Naive B cell (primary cell): ENCODE data around the gene NPRL2. TPM values are rescaled to one million over a fixed set of nuclear protein-coding genes. Genes with fewer than 3 reads are reported as not detected.

Experiments used
- ATAC-seq, 2 donors: fragments of 150-1000 bp; cut with Tn5 transposase; 2 replicates each; pipeline ENCODE4 v1.10.0; 2021; ENCODE audit warnings: low read depth in 2 of 2, mild to moderate bottlenecking in 2 of 2, moderate library complexity in 2 of 2
- DNase-seq: peaks from one replicate; pipeline ENCODE4 v3.0.0; 2022
- H3K27ac Mint-ChIP-seq, 6 donors: one replicate each; pipeline ENCODE4 v1.8.0; 2020 to 2022; ENCODE audit warnings: mild to moderate bottlenecking in 6 of 6, mixed read lengths in 6 of 6, moderate library complexity in 5 of 6, inconsistent platforms in 2 of 6
- H3K27me3 Mint-ChIP-seq, 3 donors: one replicate each; pipeline ENCODE4 v1.8.0; 2021 to 2022; ENCODE audit warnings: mixed read lengths in 3 of 3, mild to moderate bottlenecking in 1 of 3
- H3K36me3 Mint-ChIP-seq, 2 donors: one replicate each; pipeline ENCODE4 v1.8.0; 2020 to 2022; ENCODE audit warnings: mixed read lengths in 2 of 2, inconsistent platforms in 1 of 2, mild to moderate bottlenecking in 1 of 2
- H3K4me1 Mint-ChIP-seq, 3 donors: one replicate each; pipeline ENCODE4 v1.8.0; 2020 to 2022; ENCODE audit warnings: mixed read lengths in 3 of 3, inconsistent platforms in 1 of 3, mild to moderate bottlenecking in 1 of 3, moderate library complexity in 1 of 3
- H3K4me3 Mint-ChIP-seq, 8 donors: one replicate each; pipeline ENCODE4 v1.8.0; 2020 to 2022; ENCODE audit warnings: mild to moderate bottlenecking in 8 of 8, mixed read lengths in 8 of 8, moderate library complexity in 8 of 8, inconsistent platforms in 2 of 8
- H3K9me3 Mint-ChIP-seq, 7 donors: one replicate each; pipeline ENCODE4 v1.8.0; 2020 to 2022; ENCODE audit warnings: mixed read lengths in 7 of 7, mild to moderate bottlenecking in 5 of 7, inconsistent platforms in 2 of 7, moderate library complexity in 1 of 7
- polyA plus RNA-seq, 6 donors: library from polyadenylated mRNA; unstranded; fragments of 300-500 nt; fragmentation: Illumina TruSeq; gene quantifications; one replicate each; pipeline ENCODE4 v1.2.3, GENCODE V29; 2021; ENCODE audit warnings: low read depth in 6 of 6

Gene NPRL2
- polyA plus RNA-seq, 6 donors from 2014 or later: 17.9 to 31.8 (median 23.7) TPM

GRCh38 chr3:50381383-50381782, 30.8 kb upstream of the NPRL2 start:
- Mint-ChIP-seq H3K36me3 (no peaks in the 10 kb centered on the region), H3K27ac (no peak overlapping the region), H3K9me3 (no peaks in the 10 kb centered on the region), H3K4me3 (no peak overlapping the region), H3K27me3 (peaks cover 0 to 46% (median 19%) of the 10 kb centered on the region in 3 donors), H3K4me1 (peaks cover 0 to 3% (median 0%) of the 10 kb centered on the region in 3 donors)
- DNase-seq: no peak
- no peak for ATAC-seq

GRCh38 chr3:50380405-50381085, 30.0 kb upstream of the NPRL2 start:
- Mint-ChIP-seq H3K27me3 (peaks cover 0 to 43% (median 18%) of the 10 kb centered on the region in 3 donors), H3K4me3 (no peak overlapping the region), H3K4me1 (peaks cover 0 to 3% (median 0%) of the 10 kb centered on the region in 3 donors), H3K27ac (no peak overlapping the region), H3K9me3 (no peaks in the 10 kb centered on the region), H3K36me3 (no peaks in the 10 kb centered on the region)
- no peak for DNase-seq
- ATAC-seq: no peak

GRCh38 chr3:50378757-50379156, 28.2 kb upstream of the NPRL2 start:
- H3K36me3 Mint-ChIP-seq: no peaks in the 10 kb centered on the region
- H3K4me3 Mint-ChIP-seq: peak overlapping the region in 1 of 8 donors; percentile 22
- ATAC-seq (no peak), DNase-seq (no peak)
- peaks cover 0 to 27% (median 9%) of the 10 kb centered on the region in 3 donors for H3K27me3 Mint-ChIP-seq
- H3K9me3 Mint-ChIP-seq: no peaks in the 10 kb centered on the region
- H3K4me1 Mint-ChIP-seq: peaks cover 0 to 4% (median under 1%) of the 10 kb centered on the region in 3 donors
- H3K27ac Mint-ChIP-seq: no peak overlapping the region

GRCh38 chr3:50378024-50378423, 27.4 kb upstream of the NPRL2 start:
- H3K4me3 Mint-ChIP-seq: no peak overlapping the region
- H3K9me3 Mint-ChIP-seq: no peaks in the 10 kb centered on the region
- DNase-seq (no peak), ATAC-seq (no peak)
- peaks cover 0 to 8% (median 5%) of the 10 kb centered on the region in 3 donors for H3K4me1 Mint-ChIP-seq
- H3K27ac Mint-ChIP-seq: no peak overlapping the region
- H3K36me3 Mint-ChIP-seq: no peaks in the 10 kb centered on the region
- peaks cover 0 to 33% (median 14%) of the 10 kb centered on the region in 3 donors for H3K27me3 Mint-ChIP-seq

GRCh38 chr3:50375258-50375931, 24.8 kb upstream of the NPRL2 start:
- peak; percentile 20 to 42 for ATAC-seq
- Mint-ChIP-seq H3K36me3 (no peaks in the 10 kb centered on the region), H3K27ac (peak overlapping the region in 1 of 6 donors; percentile 29), H3K9me3 (no peaks in the 10 kb centered on the region), H3K4me3 (no peak overlapping the region), H3K27me3 (peaks cover 4 to 47% (median 38%) of the 10 kb centered on the region in 3 donors), H3K4me1 (peaks cover 0 to 13% (median 11%) of the 10 kb centered on the region in 3 donors)
- DNase-seq: no peak

GRCh38 chr3:50374363-50375257, 24.0 kb upstream of the NPRL2 start:
- Mint-ChIP-seq H3K27ac (peak overlapping the region in 1 of 6 donors; percentile 54), H3K4me1 (peaks cover 0 to 13% (median 11%) of the 10 kb centered on the region in 3 donors), H3K4me3 (no peak overlapping the region), H3K9me3 (no peaks in the 10 kb centered on the region), H3K27me3 (peaks cover 4 to 39% (median 38%) of the 10 kb centered on the region in 3 donors), H3K36me3 (no peaks in the 10 kb centered on the region)
- DNase-seq: no peak
- no peak for ATAC-seq

- Mint-ChIP-seq H3K27ac (peak overlapping the region in 2 of 6 donors; percentile 46 to 53), H3K27me3 (peaks cover 4 to 35% (median 28%) of the 10 kb centered on the region in 3 donors)
- no peak for ATAC-seq
These were observed 22.8 kb upstream of the NPRL2 start for GRCh38 chr3:50373146-50374051.

GRCh38 chr3:50372349-50372748, 21.8 kb upstream of the NPRL2 start:
- H3K36me3 Mint-ChIP-seq: no peaks in the 10 kb centered on the region
- H3K9me3 Mint-ChIP-seq: no peaks in the 10 kb centered on the region
- H3K27me3 Mint-ChIP-seq: peaks cover 4 to 30% (median 24%) of the 10 kb centered on the region in 3 donors
- peaks cover 1 to 11% (median 11%) of the 10 kb centered on the region in 3 donors for H3K4me1 Mint-ChIP-seq
- no peak overlapping the region for H3K27ac Mint-ChIP-seq
- H3K4me3 Mint-ChIP-seq: no peak overlapping the region
- DNase-seq (no peak), ATAC-seq (no peak)

More at GRCh38 chr3:50373146-50374051, 22.8 kb upstream of the NPRL2 start:
- no peak for DNase-seq
- H3K4me3 Mint-ChIP-seq: peak overlapping the region in 1 of 8 donors; percentile 8
- peaks cover 0 to 11% (median 11%) of the 10 kb centered on the region in 3 donors for H3K4me1 Mint-ChIP-seq
- no peaks in the 10 kb centered on the region for H3K36me3 Mint-ChIP-seq
- no peaks in the 10 kb centered on the region for H3K9me3 Mint-ChIP-seq

GRCh38 chr3:50371133-50371685, 20.6 kb upstream of the NPRL2 start:
- Mint-ChIP-seq H3K4me1 (peaks cover 4 to 16% (median 11%) of the 10 kb centered on the region in 3 donors), H3K36me3 (no peaks in the 10 kb centered on the region), H3K27me3 (peaks cover 4 to 30% (median 24%) of the 10 kb centered on the region in 3 donors), H3K9me3 (no peaks in the 10 kb centered on the region), H3K27ac (peak overlapping the region in 1 of 6 donors; percentile 32), H3K4me3 (no peak overlapping the region)
- DNase-seq (no peak), ATAC-seq (no peak)

- H3K36me3 Mint-ChIP-seq: no peaks in the 10 kb centered on the region
- H3K4me3 Mint-ChIP-seq: peak overlapping the region in 1 of 8 donors; percentile 43
- ATAC-seq: no peak
These were observed 20.0 kb upstream of the NPRL2 start for GRCh38 chr3:50370594-50370993.

GRCh38 chr3:50369012-50369670, 18.6 kb upstream of the NPRL2 start:
- peaks cover 19 to 30% (median 26%) of the 10 kb centered on the region in 3 donors for H3K4me1 Mint-ChIP-seq
- H3K9me3 Mint-ChIP-seq: no peaks in the 10 kb centered on the region
- peak overlapping the region in 1 of 6 donors; percentile 34 for H3K27ac Mint-ChIP-seq
- H3K4me3 Mint-ChIP-seq: peak overlapping the region in 3 of 8 donors; percentile 16 to 66 (median 66)
- no peaks in the 10 kb centered on the region for H3K36me3 Mint-ChIP-seq
- ATAC-seq (no peak), DNase-seq (no peak)
- H3K27me3 Mint-ChIP-seq: peaks cover 4 to 30% (median 24%) of the 10 kb centered on the region in 3 donors

More at GRCh38 chr3:50370594-50370993, 20.0 kb upstream of the NPRL2 start:
- peaks cover 4 to 30% (median 24%) of the 10 kb centered on the region in 3 donors for H3K27me3 Mint-ChIP-seq
- H3K4me1 Mint-ChIP-seq: peaks cover 10 to 21% (median 16%) of the 10 kb centered on the region in 3 donors
- DNase-seq: no peak
- no peaks in the 10 kb centered on the region for H3K9me3 Mint-ChIP-seq
- H3K27ac Mint-ChIP-seq: no peak overlapping the region
